Left renal pelvis (tissue), 4 donors: ENCODE measurements around the gene ETFDH. TPM values are rescaled to one million over a fixed set of nuclear protein-coding genes. Genes with fewer than 3 reads are reported as not detected.
"Not testable (repeated sequence)": the region's sequence is repeated elsewhere in the genome, so short reads cannot be mapped to it uniquely, and the experiment has no call there.

Experiments
- DNase-seq, 4 donors: peaks; one replicate each; pipeline ENCODE4 v3.0.0-alpha.2; 2013; ENCODE audit warnings: low read depth in 4 of 4, low spot score in 3 of 4
- polyA plus RNA-seq, 4 donors: library from polyadenylated mRNA; unstranded; fragments of 120-200 nt; gene quantifications; one replicate each; pipeline ENCODE4 v1.2.1, GENCODE V29; 2013; ENCODE audit not compliant: insufficient read length in 4 of 4

The ETFDH gene
- polyA plus RNA-seq, 4 donors = 25.7 to 38.4 (median 34.8) TPM

DNA sequence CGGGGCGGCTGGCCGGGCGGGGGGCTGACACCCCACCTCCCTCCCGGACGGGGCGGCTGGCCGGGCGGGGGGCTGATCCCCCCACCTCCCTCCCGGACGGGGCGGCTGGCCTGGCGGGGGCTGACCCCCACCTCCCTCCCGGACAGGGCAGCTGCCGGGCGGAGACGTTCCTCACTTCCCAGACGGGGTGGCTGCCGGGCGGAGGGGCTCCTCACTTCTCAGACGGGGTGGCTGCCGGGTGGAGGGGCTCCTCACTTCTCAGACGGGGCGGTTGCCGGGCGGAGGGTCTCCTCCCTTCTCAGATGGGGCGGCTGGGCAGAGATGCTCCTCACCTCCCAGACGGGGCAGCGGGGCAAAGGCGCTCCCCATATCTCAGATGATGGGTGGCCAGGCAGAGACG lies 74.4 kb downstream of the ETFDH start:
- DNase-seq = not testable (repeated sequence)

DNA sequence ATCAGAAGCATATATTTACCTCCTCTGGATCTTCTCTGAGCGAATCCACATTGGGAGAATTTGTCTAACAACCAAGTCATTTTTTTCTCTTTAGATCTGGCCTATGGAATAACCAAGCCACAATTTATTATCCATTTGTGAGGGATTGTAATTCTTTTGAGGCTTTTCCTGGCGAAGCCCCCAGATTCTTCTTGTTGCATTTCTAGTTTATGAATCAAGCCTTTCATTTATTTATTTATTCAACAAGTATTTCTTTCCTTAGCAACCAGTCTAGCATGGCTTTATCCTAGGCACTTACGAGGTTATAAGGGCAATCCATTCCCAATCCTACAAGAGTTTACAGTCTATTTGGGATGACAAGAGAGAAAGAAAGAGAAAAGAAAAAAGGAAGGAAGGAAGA lies 78.3 kb downstream of the ETFDH start:
- DNase-seq = no peak

DNA sequence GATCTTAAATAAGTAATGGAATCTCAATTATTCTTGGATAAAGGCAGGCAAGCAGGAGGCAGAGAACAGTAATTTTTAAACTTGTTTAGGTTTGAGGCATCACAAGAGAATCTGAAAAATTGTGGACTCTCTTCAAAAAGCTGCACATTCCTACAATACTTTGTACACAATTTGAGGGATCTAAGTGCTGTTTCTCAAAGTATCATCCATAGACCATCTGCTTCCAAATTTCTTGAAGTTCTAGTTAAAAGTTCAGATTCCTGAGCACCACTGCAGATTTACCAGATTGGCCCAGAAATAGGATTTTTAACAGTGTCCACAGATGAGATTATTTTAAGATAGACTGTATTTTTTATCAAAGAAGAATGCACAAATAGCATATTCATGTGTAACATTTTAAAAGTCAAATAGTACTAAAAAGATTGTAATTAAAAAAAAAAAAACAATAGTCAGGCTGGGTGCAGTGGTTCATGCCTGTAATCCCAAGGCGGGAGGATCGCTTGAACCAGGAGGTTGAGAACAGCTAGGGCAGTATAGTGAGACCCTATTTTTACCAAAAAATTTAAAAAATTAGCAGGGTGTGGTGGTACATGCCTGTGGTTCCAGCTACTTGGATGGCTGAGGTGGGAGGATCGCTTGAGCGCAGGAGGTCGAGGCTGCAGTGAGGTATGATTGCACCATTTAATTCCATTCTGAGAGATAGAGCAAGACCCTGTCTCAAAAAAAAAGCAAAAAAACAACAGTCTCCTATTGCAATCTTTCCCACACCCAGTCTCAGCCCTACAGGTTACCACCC lies 82.5 kb downstream of the ETFDH start:
- no peak for DNase-seq

DNA sequence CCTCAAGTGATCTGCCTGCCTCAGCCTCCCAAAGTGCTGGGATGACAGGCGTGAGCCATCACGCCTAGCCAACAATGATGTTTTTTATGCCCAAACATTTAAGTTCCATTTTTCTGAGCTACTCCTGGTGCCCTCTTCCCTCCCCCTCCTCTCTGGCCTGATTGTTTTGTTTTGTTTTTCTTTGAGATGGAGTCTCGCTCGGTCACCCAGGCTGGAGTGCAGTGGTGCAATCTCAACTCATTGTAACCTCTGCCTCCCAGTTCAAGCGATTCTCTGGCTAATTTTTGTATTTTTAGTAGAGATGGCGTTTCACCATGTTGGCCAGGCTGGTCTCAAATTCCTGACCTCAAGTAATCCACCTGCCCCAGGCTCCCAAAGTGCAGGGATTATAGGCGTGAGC lies 83.7 kb downstream of the ETFDH start:
- not testable (repeated sequence) for DNase-seq

DNA sequence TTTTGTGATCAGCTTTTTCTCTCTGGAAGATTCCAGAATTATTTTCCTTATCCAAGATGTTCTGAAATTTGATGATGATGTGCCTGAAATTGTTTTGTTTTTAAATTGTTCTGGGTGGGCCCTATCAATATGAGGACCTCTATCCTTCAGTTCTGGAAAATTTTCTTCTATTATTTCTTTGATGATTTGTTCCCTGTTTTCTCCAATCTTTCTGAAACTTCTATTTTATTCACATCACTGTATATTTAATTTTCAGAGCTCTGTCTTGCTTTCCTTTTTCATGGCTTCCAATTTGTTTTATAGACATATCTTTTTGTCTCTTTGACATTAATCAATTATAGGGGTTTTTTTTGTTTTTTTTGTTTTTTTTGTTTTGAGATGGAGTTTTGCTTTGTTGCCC lies 84.5 kb downstream of the ETFDH start:
- no peak for DNase-seq

DNA sequence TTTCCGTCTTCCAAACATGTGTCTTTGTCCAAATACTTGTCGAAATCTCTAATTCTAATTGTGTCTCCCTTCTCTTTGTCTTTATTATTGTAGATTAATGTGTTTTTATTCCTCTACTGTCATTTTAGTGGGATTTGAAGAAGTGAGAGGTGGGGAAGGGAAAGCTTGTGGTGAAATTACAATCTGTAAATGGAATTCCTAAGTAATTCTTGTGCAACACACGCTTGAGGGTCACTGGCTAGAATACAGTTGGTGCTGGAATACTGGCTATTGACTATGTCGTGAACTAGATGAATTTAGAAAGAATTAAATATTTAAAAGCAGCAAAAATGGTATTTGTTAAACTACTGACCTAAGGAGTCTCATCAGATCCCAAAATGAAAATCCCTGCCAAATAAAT lies 86.0 kb downstream of the ETFDH start:
- no peak for DNase-seq

DNA sequence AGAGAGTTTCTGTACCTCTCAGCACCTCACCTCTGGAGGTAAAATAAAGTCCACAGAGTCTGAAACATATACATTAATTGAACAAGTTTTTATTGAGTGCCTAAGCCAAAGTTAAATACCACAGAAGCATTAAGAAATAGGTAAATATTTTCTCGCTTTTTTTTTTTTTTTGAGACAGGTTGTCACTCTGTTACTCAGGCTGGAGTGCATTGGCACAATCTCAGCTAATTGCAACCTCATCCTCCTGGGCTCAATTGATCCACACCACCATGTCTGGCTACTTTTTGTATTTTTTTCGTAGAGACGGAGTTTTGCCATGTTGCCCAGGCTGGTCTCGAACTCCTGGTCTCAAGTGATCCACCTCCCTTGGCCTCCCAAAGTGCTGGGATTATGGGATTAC lies 86.6 kb downstream of the ETFDH start:
- no peak for DNase-seq

Other genes starting within 250 kb of the ETFDH start
- gene RXFP1, start 150.4 kb upstream of the ETFDH start, polyA plus RNA-seq = under 1 TPM; 0.10 to 0.56 (median 0.39) TPM
- 10 to 100 TPM; 20.6 to 29.0 (median 24.0) TPM for gene C4orf46, start 409 bp upstream of the ETFDH start, polyA plus RNA-seq
- gene PPID, start 51.1 kb downstream of the ETFDH start, polyA plus RNA-seq = 10 to 100 TPM; 42.9 to 87.2 (median 75.2) TPM
- 10 to 100 TPM; 29.6 to 52.9 (median 46.2) TPM for gene FNIP2, start 96.7 kb downstream of the ETFDH start, polyA plus RNA-seq